ENCODE results near the gene KRTAP5-10.

- TF ChIP-seq, protein P1, sequence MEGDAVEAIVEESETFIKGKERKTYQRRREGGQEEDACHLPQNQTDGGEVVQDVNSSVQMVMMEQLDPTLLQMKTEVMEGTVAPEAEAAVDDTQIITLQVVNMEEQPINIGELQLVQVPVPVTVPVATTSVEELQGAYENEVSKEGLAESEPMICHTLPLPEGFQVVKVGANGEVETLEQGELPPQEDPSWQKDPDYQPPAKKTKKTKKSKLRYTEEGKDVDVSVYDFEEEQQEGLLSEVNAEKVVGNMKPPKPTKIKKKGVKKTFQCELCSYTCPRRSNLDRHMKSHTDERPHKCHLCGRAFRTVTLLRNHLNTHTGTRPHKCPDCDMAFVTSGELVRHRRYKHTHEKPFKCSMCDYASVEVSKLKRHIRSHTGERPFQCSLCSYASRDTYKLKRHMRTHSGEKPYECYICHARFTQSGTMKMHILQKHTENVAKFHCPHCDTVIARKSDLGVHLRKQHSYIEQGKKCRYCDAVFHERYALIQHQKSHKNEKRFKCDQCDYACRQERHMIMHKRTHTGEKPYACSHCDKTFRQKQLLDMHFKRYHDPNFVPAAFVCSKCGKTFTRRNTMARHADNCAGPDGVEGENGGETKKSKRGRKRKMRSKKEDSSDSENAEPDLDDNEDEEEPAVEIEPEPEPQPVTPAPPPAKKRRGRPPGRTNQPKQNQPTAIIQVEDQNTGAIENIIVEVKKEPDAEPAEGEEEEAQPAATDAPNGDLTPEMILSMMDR (IDR thresholded peaks at IDR 0.05; ENCODE audit: low read depth, low read length, poor library complexity, severe bottlenecking) = no peak
- TF ChIP-seq EZH2phosphoT487 (IDR thresholded peaks at IDR 0.05; ENCODE audit: borderline replicate concordance, low read length) = no peak
These were observed 9.9 kb upstream of the KRTAP5-10 start for GRCh38 chr11:71555508-71555907.

Measured in DOHH2 (cell line).